MM.1S (cell line): ENCODE data around the gene ATAD3C.
"Not testable (repeated sequence)": the region's sequence is repeated elsewhere in the genome, so short reads cannot be mapped to it uniquely, and the experiment has no call there.

Experiments
- DNase-seq: peaks from one replicate; pipeline ENCODE4 v3.0.0-alpha.2; 2015
- H2AFZ ChIP-seq: fragments of 300-600 bp; sonication (generic); 2 replicates; pipeline ENCODE4 v1.6.0; 2016; ENCODE audit warnings: antibody characterized with exemption, low read length
- H3F3A ChIP-seq: fragments of 300-600 bp; sonication (generic); 2 replicates; pipeline ENCODE4 v1.6.1; 2016; ENCODE audit warnings: mild to moderate bottlenecking, antibody characterized with exemption, low read length, moderate library complexity, mixed read lengths; ENCODE audit not compliant: insufficient read depth
- H3K27ac ChIP-seq: fragments of 300-600 bp; sonication (generic); 2 replicates; pipeline ENCODE4 v1.5.1; 2016; ENCODE audit warnings: mild to moderate bottlenecking, low read length
- H3K27me3 ChIP-seq: fragments of 300-600 bp; sonication (generic); replicated peaks from 2 replicates; pipeline ENCODE4 v1.6.0; 2016; ENCODE audit warnings: low read length; ENCODE audit not compliant: insufficient read depth
- H3K36me3 ChIP-seq: fragments of 300-600 bp; sonication (generic); replicated peaks from 2 replicates; pipeline ENCODE4 v1.6.1; 2016; ENCODE audit warnings: mild to moderate bottlenecking, low read length, mixed read lengths; ENCODE audit not compliant: insufficient read depth
- H3K4me1 ChIP-seq: fragments of 300-600 bp; sonication (generic); 2 replicates; pipeline ENCODE4 v1.6.1; 2016; ENCODE audit warnings: low read length, mixed read lengths
- H3K4me2 ChIP-seq: fragments of 300-600 bp; sonication (generic); 2 replicates; pipeline ENCODE4 v1.6.0; 2016; ENCODE audit warnings: low read depth, low read length
- H3K4me3 ChIP-seq: fragments of 300-600 bp; sonication (generic); 2 replicates; pipeline ENCODE4 v1.5.1; 2016; ENCODE audit warnings: low read length, mixed read lengths
- H3K79me2 ChIP-seq: fragments of 300-600 bp; sonication (generic); 2 replicates; pipeline ENCODE4 v1.6.1; 2016; ENCODE audit warnings: mixed run types, low read length, mixed read lengths
- H3K9ac ChIP-seq: fragments of 300-600 bp; sonication (generic); 2 replicates; pipeline ENCODE4 v1.6.1; 2016; ENCODE audit warnings: low read length, mixed read lengths
- H3K9me2 ChIP-seq: fragments of 300-600 bp; sonication (generic); replicated peaks from 2 replicates; pipeline ENCODE4 v1.6.1; 2016; ENCODE audit warnings: mild to moderate bottlenecking, low read length, mixed read lengths; ENCODE audit not compliant: insufficient read depth
- H3K9me3 ChIP-seq: fragments of 300-600 bp; sonication (generic); replicated peaks from 2 replicates; pipeline ENCODE4 v1.6.1; 2016; ENCODE audit warnings: mild to moderate bottlenecking, low read length, mixed read lengths; ENCODE audit not compliant: insufficient read depth
- H4K20me1 ChIP-seq: fragments of 300-600 bp; sonication (generic); 2 replicates; pipeline ENCODE4 v1.6.1; 2016; ENCODE audit warnings: mild to moderate bottlenecking, low read length, moderate library complexity, mixed read lengths; ENCODE audit not compliant: insufficient read depth
- EZH2 ChIP-seq: fragments of 300-600 bp; sonication (generic); optimal IDR thresholded peaks from 2 replicates; pipeline ENCODE3; 2017; ENCODE audit warnings: low read depth, mild to moderate bottlenecking, antibody characterized with exemption, low read length, mixed read lengths
- EZH2phosphoT487 ChIP-seq: fragments of 300-600 bp; sonication (generic); IDR thresholded peaks from 2 replicates; pipeline ENCODE4 v1.6.1; 2018; ENCODE audit warnings: antibody characterized with exemption, low read length
- TF ChIP-seq, protein P1 (sequence below): fragments of 300-600 bp; sonication (generic); IDR thresholded peaks from 2 replicates; pipeline ENCODE4 v1.5.1; 2016; ENCODE audit warnings: antibody characterized with exemption, low read length, mixed read lengths

The ATAD3C gene

DNA sequence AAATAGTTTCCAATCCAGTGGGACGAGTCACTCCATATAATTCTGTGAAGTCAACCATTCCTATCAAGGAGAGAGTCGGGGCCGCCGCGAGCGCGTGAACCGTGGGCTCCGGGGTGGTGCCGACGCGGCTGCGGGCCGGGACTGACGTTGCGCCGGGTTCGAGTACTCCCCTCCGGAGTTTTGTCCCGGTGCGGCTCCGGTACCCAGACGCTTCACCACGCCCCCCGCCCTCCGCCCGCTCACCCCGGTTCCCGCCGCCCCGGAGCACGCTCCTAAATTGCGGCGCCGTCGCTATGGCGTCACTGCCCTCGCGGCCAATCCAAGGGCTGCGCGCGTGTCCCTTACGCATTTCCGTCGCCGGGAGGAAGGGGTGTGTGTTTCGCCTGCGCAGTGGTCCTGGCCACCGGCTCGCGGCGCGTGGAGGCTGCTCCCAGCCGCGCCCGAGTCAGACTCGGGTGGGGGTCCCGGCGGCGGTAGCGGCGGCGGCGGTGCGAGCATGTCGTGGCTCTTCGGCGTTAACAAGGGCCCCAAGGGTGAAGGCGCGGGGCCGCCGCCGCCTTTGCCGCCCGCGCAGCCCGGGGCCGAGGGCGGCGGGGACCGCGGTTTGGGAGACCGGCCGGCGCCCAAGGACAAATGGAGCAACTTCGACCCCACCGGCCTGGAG is 22.0 kb downstream of the ATAD3C start, which contains the start of gene ATAD3B:
Gene ATAD3B (plus strand): TSS at position 377 of the 664 bp plus-strand sequence. CDS start 120 bp downstream, at position 497.
- Histone ChIP-seq H3K27ac (peak within 1 kb of the TSS; percentile 63), H3K9me2 (no peaks in the 10 kb centered on the region), H2AFZ (peak within 1 kb of the TSS; percentile 80), H3F3A (peaks cover 11% of the 10 kb centered on the region), H3K4me2 (peak within 1 kb of the TSS; percentile 87), H4K20me1 (no peaks in the 10 kb centered on the region; the same call in 1 of the 2 replicates), H3K9ac (peak within 1 kb of the TSS; percentile 77), H3K36me3 (no peaks in the 10 kb centered on the region), H3K4me3 (peak within 1 kb of the TSS; percentile 82), H3K79me2 (peaks cover 42% of the 10 kb centered on the region), H3K27me3 (no peaks in the 10 kb centered on the region), H3K9me3 (no peaks in the 10 kb centered on the region), H3K4me1 (no peaks in the 10 kb centered on the region)
- TF ChIP-seq EZH2, result no peak
- no peak for TF ChIP-seq EZH2phosphoT487
- TF ChIP-seq, protein P1, sequence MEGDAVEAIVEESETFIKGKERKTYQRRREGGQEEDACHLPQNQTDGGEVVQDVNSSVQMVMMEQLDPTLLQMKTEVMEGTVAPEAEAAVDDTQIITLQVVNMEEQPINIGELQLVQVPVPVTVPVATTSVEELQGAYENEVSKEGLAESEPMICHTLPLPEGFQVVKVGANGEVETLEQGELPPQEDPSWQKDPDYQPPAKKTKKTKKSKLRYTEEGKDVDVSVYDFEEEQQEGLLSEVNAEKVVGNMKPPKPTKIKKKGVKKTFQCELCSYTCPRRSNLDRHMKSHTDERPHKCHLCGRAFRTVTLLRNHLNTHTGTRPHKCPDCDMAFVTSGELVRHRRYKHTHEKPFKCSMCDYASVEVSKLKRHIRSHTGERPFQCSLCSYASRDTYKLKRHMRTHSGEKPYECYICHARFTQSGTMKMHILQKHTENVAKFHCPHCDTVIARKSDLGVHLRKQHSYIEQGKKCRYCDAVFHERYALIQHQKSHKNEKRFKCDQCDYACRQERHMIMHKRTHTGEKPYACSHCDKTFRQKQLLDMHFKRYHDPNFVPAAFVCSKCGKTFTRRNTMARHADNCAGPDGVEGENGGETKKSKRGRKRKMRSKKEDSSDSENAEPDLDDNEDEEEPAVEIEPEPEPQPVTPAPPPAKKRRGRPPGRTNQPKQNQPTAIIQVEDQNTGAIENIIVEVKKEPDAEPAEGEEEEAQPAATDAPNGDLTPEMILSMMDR, result no peak
- peak; percentile 95 for DNase-seq

DNA sequence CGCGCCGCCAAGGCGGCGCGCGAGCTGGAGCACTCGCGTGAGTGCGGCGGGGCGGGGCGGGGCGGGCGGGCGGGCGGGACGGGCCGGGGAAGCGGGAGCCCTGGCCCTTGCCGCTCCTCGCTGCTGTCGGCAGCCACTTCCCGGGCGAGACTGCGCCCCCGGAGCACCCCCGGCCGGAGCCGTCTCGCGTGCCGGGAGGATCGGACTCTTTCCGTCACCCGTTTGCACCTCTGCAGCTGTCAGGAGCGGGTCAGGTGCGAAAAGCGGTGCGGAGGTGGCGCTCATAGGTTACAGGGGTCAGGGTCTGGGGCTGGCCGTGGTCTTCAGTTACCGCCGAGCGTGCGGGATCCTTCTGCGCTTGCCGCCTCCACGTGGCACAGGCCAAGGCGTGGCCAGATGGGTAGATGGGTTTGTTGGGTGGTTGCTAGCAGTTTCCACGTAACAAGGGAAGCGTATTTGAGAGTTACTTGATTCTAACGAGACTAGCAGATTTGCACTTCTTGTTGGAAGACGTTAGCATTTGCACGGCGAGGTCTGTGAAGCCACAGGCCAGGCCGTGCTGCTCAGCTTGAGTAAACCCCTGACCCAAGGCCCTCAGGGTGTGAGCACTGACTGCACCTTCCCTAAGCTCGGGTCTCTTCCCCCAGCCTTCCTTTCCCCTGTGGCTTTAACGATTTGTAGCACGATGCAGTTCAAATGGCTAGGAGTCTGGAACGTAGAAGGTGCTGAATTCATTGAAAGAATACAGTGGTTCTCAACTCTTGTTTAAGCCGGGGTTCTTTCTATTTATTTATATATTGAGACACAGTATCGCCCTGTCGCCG is 22.8 kb downstream of the ATAD3C start:
- Histone ChIP-seq H3K79me2 (peaks cover 48% of the 10 kb centered on the region), H3K27ac (peak overlapping the region; percentile 29; the same call in 1 of the 2 replicates), H3F3A (peaks cover 11% of the 10 kb centered on the region), H3K4me2 (peak overlapping the region; percentile 87), H3K4me3 (peak overlapping the region; percentile 80), H3K9ac (peak overlapping the region; percentile 66)
- not testable (repeated sequence) for H2AFZ ChIP-seq, H3K4me1 ChIP-seq, H3K9me3 ChIP-seq, H4K20me1 ChIP-seq, H3K27me3 ChIP-seq, DNase-seq, H3K36me3 ChIP-seq, H3K9me2 ChIP-seq

DNA sequence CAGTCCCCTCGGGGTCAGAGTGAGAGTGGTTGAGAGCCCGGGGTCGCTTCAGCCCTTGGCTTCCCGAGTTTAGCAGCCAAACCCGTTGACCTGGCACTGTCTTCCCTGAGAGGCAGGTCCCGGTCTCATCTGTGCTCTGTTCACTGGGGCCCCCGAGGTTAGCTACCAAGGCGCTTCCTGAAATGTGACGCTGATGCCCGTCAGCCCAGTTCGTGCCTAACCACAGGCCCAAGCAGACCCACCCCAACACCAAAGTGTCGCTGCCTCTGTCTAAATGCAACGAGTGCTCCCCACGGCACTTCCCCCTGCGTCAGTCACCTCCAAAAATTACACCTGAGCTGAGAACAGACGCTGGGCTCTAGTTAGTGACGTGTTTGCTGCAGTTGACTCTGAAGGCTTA is 26.5 kb downstream of the ATAD3C start:
- not testable (repeated sequence) for H3K36me3 ChIP-seq, H4K20me1 ChIP-seq, H3K9ac ChIP-seq, H3K27me3 ChIP-seq, H3K4me1 ChIP-seq, DNase-seq, H3K4me2 ChIP-seq, H3K9me2 ChIP-seq, H3F3A ChIP-seq, H3K27ac ChIP-seq, H2AFZ ChIP-seq, H3K9me3 ChIP-seq, H3K4me3 ChIP-seq
- H3K79me2 ChIP-seq, result peaks cover 61% of the 10 kb centered on the region

DNA sequence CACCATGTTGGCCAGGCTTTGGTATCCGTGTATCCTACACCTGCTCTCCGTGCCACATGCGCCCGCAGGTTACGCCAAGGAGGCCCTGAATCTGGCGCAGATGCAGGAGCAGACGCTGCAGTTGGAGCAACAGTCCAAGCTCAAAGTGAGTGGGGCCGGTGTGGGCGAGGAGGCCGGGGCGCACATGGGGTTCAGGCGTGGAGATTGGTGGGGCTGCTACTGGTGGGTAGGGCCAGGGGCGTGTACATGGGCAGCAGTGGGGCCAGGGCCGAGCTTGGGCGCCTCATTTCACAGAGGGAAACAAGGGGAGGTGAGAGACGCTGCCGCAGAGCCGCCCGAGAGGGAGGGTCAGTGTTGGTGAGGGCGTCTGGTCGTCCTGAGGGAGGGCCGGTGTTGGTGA is 27.7 kb downstream of the ATAD3C start:
- TF ChIP-seq, protein P1, result no peak
- TF ChIP-seq EZH2, result no peak
- no peak for TF ChIP-seq EZH2phosphoT487
- peaks cover 55% of the 10 kb centered on the region for H3K79me2 ChIP-seq
- peaks cover 3% of the 10 kb centered on the region; the same call in 1 of the 2 replicates for H3F3A ChIP-seq
- no peaks in the 10 kb centered on the region for H3K27me3 ChIP-seq
- H3K9me3 ChIP-seq, result no peaks in the 10 kb centered on the region
- no peaks in the 10 kb centered on the region for H3K4me1 ChIP-seq
- no peak overlapping the region for H3K4me2 ChIP-seq
- H4K20me1 ChIP-seq, result no peaks in the 10 kb centered on the region; the same call in 1 of the 2 replicates
- H2AFZ ChIP-seq, result no peak overlapping the region
- H3K36me3 ChIP-seq, result peaks cover 4% of the 10 kb centered on the region; the same call in 1 of the 2 replicates
- no peak overlapping the region for H3K9ac ChIP-seq
- no peaks in the 10 kb centered on the region for H3K9me2 ChIP-seq
- no peak overlapping the region for H3K4me3 ChIP-seq
- H3K27ac ChIP-seq, result no peak overlapping the region
- no peak for DNase-seq
